GM12878 (cell line): ENCODE results near the gene HIVEP3. TPM values are rescaled to one million over a fixed set of nuclear protein-coding genes. Genes with fewer than 3 reads are reported as not detected.

Experiments used
- ATAC-seq: fragments of 200-7000 bp; cut with Tn5 transposase; 3 replicates; pipeline ENCODE4 v1.9.1; 2020; ENCODE audit warnings: mild to moderate bottlenecking, moderate library complexity
- BruUV-seq: library from RNA; stranded (reverse); fragments of 400-500 nt; replicated peaks from 2 replicates; lab custom pipeline; 2021; lab: Mats Ljungman, UMichigan
- CTCF ChIA-PET: fragments of 300-600 bp; sonication (Branson Sonifier 250); formaldehyde crosslinking; extraction: SDS; loops from one replicate; lab custom pipeline; 2021; ENCODE audit warnings: inconsistent platforms; lab: Yijun Ruan, JAX
- POLR2A ChIA-PET: fragments of 350-600 bp; formaldehyde crosslinking; extraction: SDS; loops from one replicate; lab custom pipeline; 2021; ENCODE audit warnings: inconsistent platforms; lab: Charles Lee
- RAD21 ChIA-PET: fragments of 300-600 bp; sonication (Branson Sonifier 250); formaldehyde crosslinking; loops from one replicate; lab custom pipeline; 2023; ENCODE audit warnings: antibody characterized with exemption; ENCODE audit not compliant: unreplicated experiment; lab: Charles Lee
- SMC1A ChIA-PET: fragments of 300-600 bp; sonication (Branson Sonifier 250); formaldehyde crosslinking; loops from one replicate; lab custom pipeline; 2023; ENCODE audit not compliant: unreplicated experiment, uncharacterized antibody; lab: Charles Lee
- DNase-seq: peaks from one replicate; pipeline ENCODE4 v3.0.0-alpha.2; 2011; ENCODE audit warnings: low read depth, low spot score
- FAIRE-seq: peaks from 3 replicates; lab custom pipeline; 2011; peaks lifted over from hg19 to GRCh38; lab: Jason Lieb, UNC
- H2AFZ ChIP-seq: 2 replicates; pipeline ENCODE4 v1.6.0; 2011; ENCODE audit warnings: low read depth, low read length, control low read depth; ENCODE audit not compliant: control insufficient read depth
- H3K27ac ChIP-seq: 2 replicates; pipeline ENCODE4 v1.5.1; 2011; ENCODE audit warnings: control low read depth; ENCODE audit not compliant: control insufficient read depth, insufficient read depth
- H3K27me3 ChIP-seq, 2 experiments: replicated peaks in 1 of 2; 2 replicates each; pipeline versions ENCODE4 v1.6.0 to v1.6.1; 2011; ENCODE audit warnings: low read length in 1 of 2; ENCODE audit not compliant: control insufficient read depth in 2 of 2, insufficient read depth in 2 of 2
- H3K36me3 ChIP-seq, 2 experiments: 2 replicates each; pipeline ENCODE4 v1.5.1; 2011; ENCODE audit warnings: low read length in 1 of 2; ENCODE audit not compliant: control insufficient read depth in 2 of 2, insufficient read depth in 2 of 2
- H3K4me1 ChIP-seq: 2 replicates; pipeline ENCODE4 v1.6.1; 2011; ENCODE audit warnings: mild to moderate bottlenecking, low read length, moderate library complexity, mixed read lengths; ENCODE audit not compliant: control insufficient read depth, insufficient read depth
- H3K4me2 ChIP-seq: 2 replicates; pipeline ENCODE4 v1.6.0; 2011; ENCODE audit warnings: control low read depth; ENCODE audit not compliant: control insufficient read depth, insufficient read depth
- H3K4me3 ChIP-seq: fragments of 200-600 bp; sonication (generic); 2 replicates; pipeline ENCODE4 v1.5.1; 2016
- H3K79me2 ChIP-seq: 2 replicates; pipeline ENCODE4 v1.6.0; 2011; ENCODE audit warnings: low read length; ENCODE audit not compliant: control insufficient read depth, insufficient read depth
- H3K9ac ChIP-seq: 2 replicates; pipeline ENCODE4 v1.8.0; 2011; ENCODE audit warnings: low read length, control low read depth, mixed read lengths; ENCODE audit not compliant: control insufficient read depth, insufficient read depth
- H3K9me3 ChIP-seq: replicated peaks from 3 replicates; pipeline ENCODE4 v1.5.1; 2011; ENCODE audit warnings: mild to moderate bottlenecking, low read length; ENCODE audit not compliant: control insufficient read depth, insufficient read depth
- H4K20me1 ChIP-seq: 2 replicates; pipeline ENCODE4 v1.6.0; 2011; ENCODE audit not compliant: control insufficient read depth, insufficient read depth
- CHD4 ChIP-seq: fragments of 200-600 bp; sonication (generic); IDR thresholded peaks from 2 replicates; pipeline ENCODE4 v1.6.1; 2016; ENCODE audit warnings: mild to moderate bottlenecking
- RAD21 ChIP-seq: IDR thresholded peaks from 2 replicates; pipeline ENCODE4 v1.6.1; 2011; ENCODE audit warnings: mild to moderate bottlenecking, low read depth, low read length, moderate library complexity; ENCODE audit not compliant: insufficient read depth
- SPI1 ChIP-seq: IDR thresholded peaks from 2 replicates; pipeline ENCODE4 v1.6.1; 2011; ENCODE audit warnings: low read depth, mild to moderate bottlenecking, low read length, moderate library complexity, borderline replicate concordance; ENCODE audit not compliant: insufficient read depth
- TARDBP ChIP-seq: IDR thresholded peaks from 2 replicates; pipeline ENCODE4 v1.6.1; 2016; ENCODE audit warnings: borderline replicate concordance
- ZNF217 ChIP-seq: fragments of 450-650 bp; IDR thresholded peaks from 2 replicates; pipeline ENCODE4 v1.6.1; 2017; ENCODE audit warnings: antibody characterized with exemption, mild to moderate bottlenecking
- ZNF274 ChIP-seq: IDR thresholded peaks from one replicate; pipeline ENCODE4 v1.8.0; 2011; ENCODE audit not compliant: insufficient read length, insufficient read depth
- WGBS: methylation state at CpG from one replicate; pipeline ENCODE4 v1.1.6; 2016; ENCODE audit warnings: low lambda C conversion rate; ENCODE audit not compliant: insufficient replicate concordance, insufficient coverage; ENCODE audit errors: missing lambda C conversion rate; 5-methylcytosine and 5-hydroxymethylcytosine counted together
- in situ Hi-C: fragments of 300-500 bp; cut with MboI; formaldehyde crosslinking; loops from 9 replicates; pipeline ENCODE4 v1.14.3; 2018; ENCODE audit warnings: mixed read lengths
- intact Hi-C: fragments of 100-400 bp; cut with micrococcal nuclease; formaldehyde crosslinking; loops from one replicate; pipeline ENCODE4 v1.14.2; 2022; ENCODE audit not compliant: unreplicated experiment
- polyA plus RNA-seq, 11 experiments: library from polyadenylated mRNA; depleted of rRNA in 4 of 11; unstranded in 6 of 11; stranded (reverse) in 5 of 11; fragments of >200 nt; fragmentation: Nextera tagmentation in 4 of 11; fragmentation: Illumina TruSeq in 1 of 11; extraction: Ambion mirVana in 4 of 11; extraction: Trizol in 1 of 11; gene quantifications; 1 replicate in 1 of 11; 2 replicates in 10 of 11; pipeline versions ENCODE4 v1.2.1 to v1.2.3, GENCODE V29; 2011 to 2016; ENCODE audit warnings: inconsistent platforms in 2 of 11, missing spikeins in 2 of 11, low read depth in 1 of 11
- total RNA-seq, 4 experiments: library from RNA; depleted of rRNA in 3 of 4; stranded (reverse); fragments of >200 nt in 3 of 4; fragmentation: Illumina TruSeq in 1 of 4; extraction: Trizol in 1 of 4; gene quantifications; 2 replicates each; pipeline versions ENCODE4 v1.2.1 to v1.2.3, GENCODE V29; 2013 to 2021
- TF ChIP-seq, protein P1 (sequence below): IDR thresholded peaks from 2 replicates; pipeline ENCODE4 v1.6.1; 2012; ENCODE audit warnings: low read depth, low read length, improper control_type of control experiment
- TF ChIP-seq, protein P2 (sequence below): fragments of 450-650 bp; IDR thresholded peaks from 2 replicates; pipeline ENCODE4 v1.6.1; 2018; ENCODE audit warnings: mild to moderate bottlenecking, low read depth, moderate library complexity; ENCODE audit not compliant: partially characterized antibody
- TF ChIP-seq, protein P3 (sequence below): fragments of 450-650 bp; IDR thresholded peaks from 2 replicates; pipeline ENCODE4 v1.6.1; 2017; ENCODE audit warnings: mild to moderate bottlenecking, low read depth, inconsistent platforms; ENCODE audit not compliant: poor library complexity, severe bottlenecking
- TF ChIP-seq, protein P4 (sequence below): IDR thresholded peaks from 2 replicates; pipeline ENCODE4 v1.6.1; 2012; ENCODE audit warnings: mild to moderate bottlenecking, low read depth, low read length

HIVEP3 gene
- total and polyA plus RNA-seq, 10 of the 15 experiments (the other 5 are each of a cell fraction or from before 2014, with no cell fraction given): 1.8 to 13.6 (median 3.8) TPM

DNA sequence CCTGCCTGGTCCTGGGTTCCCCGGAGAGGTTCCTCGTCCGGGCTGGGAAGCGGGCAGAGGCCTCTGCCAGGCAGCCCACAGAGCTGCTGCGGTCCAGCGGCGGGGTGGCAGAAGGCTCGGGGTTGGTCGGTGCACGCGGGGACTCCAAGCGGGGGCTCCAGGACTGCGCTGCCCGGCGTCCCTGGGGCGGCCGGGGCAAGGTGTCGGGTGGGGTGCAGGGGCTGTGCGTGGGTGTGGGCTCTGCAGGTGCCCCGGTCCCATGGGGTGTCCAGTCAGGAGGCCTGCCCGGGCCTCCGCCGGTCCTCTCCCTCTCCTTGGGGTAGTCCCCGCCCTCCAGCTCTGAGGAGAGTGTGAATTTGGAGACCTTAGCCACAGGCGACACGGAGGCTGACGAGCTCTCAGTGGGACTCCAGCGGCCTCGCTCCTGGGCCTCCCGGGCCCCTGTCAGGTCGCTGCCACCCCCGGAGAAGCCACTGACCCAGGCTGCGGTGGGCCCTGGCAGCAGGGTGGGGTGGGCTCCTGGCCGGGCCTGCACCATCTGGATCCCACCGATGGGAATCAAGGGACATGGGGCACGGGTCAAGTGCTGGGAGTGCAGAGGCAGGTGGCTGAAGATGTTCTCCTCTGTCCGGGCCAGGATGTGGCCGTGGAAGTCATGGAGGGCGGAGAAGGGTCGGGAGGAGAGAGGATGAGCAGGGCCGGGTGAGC is 408.0 kb downstream of the HIVEP3 start:
- no peaks in the 10 kb centered on the region for H3K79me2 ChIP-seq
- no peaks in the 10 kb centered on the region for H3K4me1 ChIP-seq
- ChIA-PET CTCF (no interaction called here), POLR2A (no interaction called here)
- H2AFZ ChIP-seq: no peak overlapping the region
- intact Hi-C loops: no loop called here
- BruUV-seq: no TSS peak
- 90% methylated on average over 36 of the region's 41 CpGs for WGBS
- no peaks in the 10 kb centered on the region; a peak in 2 of 4 replicates for H3K36me3 ChIP-seq
- FAIRE-seq (no peak), DNase-seq (no peak)
- no peaks in the 10 kb centered on the region for H4K20me1 ChIP-seq
- H3K4me3 ChIP-seq: no peak overlapping the region
- in situ Hi-C loops: no loop called here
- no peaks in the 10 kb centered on the region for H3K27me3 ChIP-seq
- H3K4me2 ChIP-seq: no peak overlapping the region
- H3K9ac ChIP-seq: no peak overlapping the region
- TF ChIP-seq, protein P1, sequence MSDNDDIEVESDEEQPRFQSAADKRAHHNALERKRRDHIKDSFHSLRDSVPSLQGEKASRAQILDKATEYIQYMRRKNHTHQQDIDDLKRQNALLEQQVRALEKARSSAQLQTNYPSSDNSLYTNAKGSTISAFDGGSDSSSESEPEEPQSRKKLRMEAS: no peak
- TF ChIP-seq, protein P2, sequence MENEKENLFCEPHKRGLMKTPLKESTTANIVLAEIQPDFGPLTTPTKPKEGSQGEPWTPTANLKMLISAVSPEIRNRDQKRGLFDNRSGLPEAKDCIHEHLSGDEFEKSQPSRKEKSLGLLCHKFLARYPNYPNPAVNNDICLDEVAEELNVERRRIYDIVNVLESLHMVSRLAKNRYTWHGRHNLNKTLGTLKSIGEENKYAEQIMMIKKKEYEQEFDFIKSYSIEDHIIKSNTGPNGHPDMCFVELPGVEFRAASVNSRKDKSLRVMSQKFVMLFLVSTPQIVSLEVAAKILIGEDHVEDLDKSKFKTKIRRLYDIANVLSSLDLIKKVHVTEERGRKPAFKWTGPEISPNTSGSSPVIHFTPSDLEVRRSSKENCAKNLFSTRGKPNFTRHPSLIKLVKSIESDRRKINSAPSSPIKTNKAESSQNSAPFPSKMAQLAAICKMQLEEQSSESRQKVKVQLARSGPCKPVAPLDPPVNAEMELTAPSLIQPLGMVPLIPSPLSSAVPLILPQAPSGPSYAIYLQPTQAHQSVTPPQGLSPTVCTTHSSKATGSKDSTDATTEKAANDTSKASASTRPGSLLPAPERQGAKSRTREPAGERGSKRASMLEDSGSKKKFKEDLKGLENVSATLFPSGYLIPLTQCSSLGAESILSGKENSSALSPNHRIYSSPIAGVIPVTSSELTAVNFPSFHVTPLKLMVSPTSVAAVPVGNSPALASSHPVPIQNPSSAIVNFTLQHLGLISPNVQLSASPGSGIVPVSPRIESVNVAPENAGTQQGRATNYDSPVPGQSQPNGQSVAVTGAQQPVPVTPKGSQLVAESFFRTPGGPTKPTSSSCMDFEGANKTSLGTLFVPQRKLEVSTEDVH: no peak
- TF ChIP-seq RAD21: no peak
- TF ChIP-seq ZNF274: no peak
- TF ChIP-seq SPI1: no peak
- no peak for TF ChIP-seq ZNF217
- TF ChIP-seq TARDBP: no peak
- TF ChIP-seq, protein P3, sequence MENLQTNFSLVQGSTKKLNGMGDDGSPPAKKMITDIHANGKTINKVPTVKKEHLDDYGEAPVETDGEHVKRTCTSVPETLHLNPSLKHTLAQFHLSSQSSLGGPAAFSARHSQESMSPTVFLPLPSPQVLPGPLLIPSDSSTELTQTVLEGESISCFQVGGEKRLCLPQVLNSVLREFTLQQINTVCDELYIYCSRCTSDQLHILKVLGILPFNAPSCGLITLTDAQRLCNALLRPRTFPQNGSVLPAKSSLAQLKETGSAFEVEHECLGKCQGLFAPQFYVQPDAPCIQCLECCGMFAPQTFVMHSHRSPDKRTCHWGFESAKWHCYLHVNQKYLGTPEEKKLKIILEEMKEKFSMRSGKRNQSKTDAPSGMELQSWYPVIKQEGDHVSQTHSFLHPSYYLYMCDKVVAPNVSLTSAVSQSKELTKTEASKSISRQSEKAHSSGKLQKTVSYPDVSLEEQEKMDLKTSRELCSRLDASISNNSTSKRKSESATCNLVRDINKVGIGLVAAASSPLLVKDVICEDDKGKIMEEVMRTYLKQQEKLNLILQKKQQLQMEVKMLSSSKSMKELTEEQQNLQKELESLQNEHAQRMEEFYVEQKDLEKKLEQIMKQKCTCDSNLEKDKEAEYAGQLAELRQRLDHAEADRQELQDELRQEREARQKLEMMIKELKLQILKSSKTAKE: no peak
- TF ChIP-seq, protein P4, sequence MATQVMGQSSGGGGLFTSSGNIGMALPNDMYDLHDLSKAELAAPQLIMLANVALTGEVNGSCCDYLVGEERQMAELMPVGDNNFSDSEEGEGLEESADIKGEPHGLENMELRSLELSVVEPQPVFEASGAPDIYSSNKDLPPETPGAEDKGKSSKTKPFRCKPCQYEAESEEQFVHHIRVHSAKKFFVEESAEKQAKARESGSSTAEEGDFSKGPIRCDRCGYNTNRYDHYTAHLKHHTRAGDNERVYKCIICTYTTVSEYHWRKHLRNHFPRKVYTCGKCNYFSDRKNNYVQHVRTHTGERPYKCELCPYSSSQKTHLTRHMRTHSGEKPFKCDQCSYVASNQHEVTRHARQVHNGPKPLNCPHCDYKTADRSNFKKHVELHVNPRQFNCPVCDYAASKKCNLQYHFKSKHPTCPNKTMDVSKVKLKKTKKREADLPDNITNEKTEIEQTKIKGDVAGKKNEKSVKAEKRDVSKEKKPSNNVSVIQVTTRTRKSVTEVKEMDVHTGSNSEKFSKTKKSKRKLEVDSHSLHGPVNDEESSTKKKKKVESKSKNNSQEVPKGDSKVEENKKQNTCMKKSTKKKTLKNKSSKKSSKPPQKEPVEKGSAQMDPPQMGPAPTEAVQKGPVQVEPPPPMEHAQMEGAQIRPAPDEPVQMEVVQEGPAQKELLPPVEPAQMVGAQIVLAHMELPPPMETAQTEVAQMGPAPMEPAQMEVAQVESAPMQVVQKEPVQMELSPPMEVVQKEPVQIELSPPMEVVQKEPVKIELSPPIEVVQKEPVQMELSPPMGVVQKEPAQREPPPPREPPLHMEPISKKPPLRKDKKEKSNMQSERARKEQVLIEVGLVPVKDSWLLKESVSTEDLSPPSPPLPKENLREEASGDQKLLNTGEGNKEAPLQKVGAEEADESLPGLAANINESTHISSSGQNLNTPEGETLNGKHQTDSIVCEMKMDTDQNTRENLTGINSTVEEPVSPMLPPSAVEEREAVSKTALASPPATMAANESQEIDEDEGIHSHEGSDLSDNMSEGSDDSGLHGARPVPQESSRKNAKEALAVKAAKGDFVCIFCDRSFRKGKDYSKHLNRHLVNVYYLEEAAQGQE: no peak
- TF ChIP-seq CHD4: no peak
- TF ChIP-seq, all 136 proteins: peak for 0
- ChIA-PET RAD21 (no interaction called here), SMC1A (no interaction called here)
- H3K9me3 ChIP-seq: no peaks in the 10 kb centered on the region
- no peak for ATAC-seq
- H3K27ac ChIP-seq: no peak overlapping the region
